Coronary artery (tissue), 2 donors: ENCODE measurements around the gene PHACTR2.

Experiments
- DNase-seq: peaks from one replicate; pipeline ENCODE4 v3.0.0-alpha.2; 2017; ENCODE audit warnings: low spot score
- H3K27ac ChIP-seq, 2 donors: fragments of 200-600 bp; sonication (generic); one replicate each; pipeline ENCODE4 v1.5.1; 2016 to 2019
- H3K4me3 ChIP-seq: fragments of 200-600 bp; sonication (generic); 2 replicates; pipeline ENCODE4 v1.5.1; 2016; ENCODE audit warnings: mild to moderate bottlenecking, moderate library complexity
- CTCF ChIP-seq: fragments of 200-600 bp; sonication (generic); IDR thresholded peaks from one replicate; pipeline ENCODE4 v1.5.1; 2019; ENCODE audit warnings: antibody characterized with exemption

PHACTR2 gene

GRCh38 chr6:143746202-143747119 is 68.7 kb downstream of the PHACTR2 start:
- Histone ChIP-seq H3K4me3 (peak overlapping the region; percentile 40), H3K27ac (peak overlapping the region; percentile 72 to 80)
- DNase-seq, result no peak
- TF ChIP-seq CTCF, result no peak

GRCh38 chr6:143747347-143747842 is 69.6 kb downstream of the PHACTR2 start:
- Histone ChIP-seq H3K27ac (peak overlapping the region in 1 of 2 donors; percentile 48), H3K4me3 (no peak overlapping the region)
- no peak for TF ChIP-seq CTCF
- no peak for DNase-seq

GRCh38 chr6:143749891-143750290 is 72.1 kb downstream of the PHACTR2 start:
- H3K27ac ChIP-seq, result no peak overlapping the region
- H3K4me3 ChIP-seq, result no peak overlapping the region
- no peak for TF ChIP-seq CTCF
- DNase-seq, result no peak

GRCh38 chr6:143750877-143751276 is 73.1 kb downstream of the PHACTR2 start:
- Histone ChIP-seq H3K4me3 (no peak overlapping the region), H3K27ac (no peak overlapping the region)
- no peak for TF ChIP-seq CTCF
- DNase-seq, result no peak

- no peak for TF ChIP-seq CTCF
- H3K4me3 ChIP-seq, result no peak overlapping the region
- no peak for DNase-seq
- H3K27ac ChIP-seq, result no peak overlapping the region
These were observed 74.7 kb downstream of the PHACTR2 start for GRCh38 chr6:143752459-143752858.

- Histone ChIP-seq H3K4me3 (no peak overlapping the region), H3K27ac (no peak overlapping the region)
- DNase-seq, result no peak
- TF ChIP-seq CTCF, result no peak
These were observed 75.9 kb downstream of the PHACTR2 start for GRCh38 chr6:143753678-143754077.

GRCh38 chr6:143754204-143754603 is 76.4 kb downstream of the PHACTR2 start:
- Histone ChIP-seq H3K4me3 (peak overlapping the region; percentile 33), H3K27ac (no peak overlapping the region)
- TF ChIP-seq CTCF, result no peak
- no peak for DNase-seq
